PC-3 (cell line): ENCODE data around the gene PLA2G2E.

Experiments used
- CTCF ChIP-seq: fragments of 300-600 bp; sonication (generic); conservative IDR thresholded peaks from 2 replicates; pipeline ENCODE4 v1.5.1; 2017; ENCODE audit warnings: antibody characterized with exemption, low read depth, mild to moderate bottlenecking, low read length
- EZH2 ChIP-seq: fragments of 300-600 bp; sonication (generic); IDR thresholded peaks from one replicate; pipeline ENCODE4 v1.6.1; 2017; ENCODE audit warnings: antibody characterized with exemption, mild to moderate bottlenecking, low read length; ENCODE audit not compliant: unreplicated experiment

- TF ChIP-seq CTCF: no peak
- no peak for TF ChIP-seq EZH2
Measured at GRCh38 chr1:19945914-19946313, 22.5 kb upstream of the PLA2G2E start.
